HG03108 (cell line): ENCODE measurements around the gene RNF208.

Source experiments
- ATAC-seq: cut with Tn5 transposase; IDR thresholded peaks from one replicate; pipeline ENCODE4 v1.9.1; 2021; ENCODE audit warnings: moderate library complexity; ENCODE audit not compliant: unreplicated experiment

RNF208 gene

DNA sequence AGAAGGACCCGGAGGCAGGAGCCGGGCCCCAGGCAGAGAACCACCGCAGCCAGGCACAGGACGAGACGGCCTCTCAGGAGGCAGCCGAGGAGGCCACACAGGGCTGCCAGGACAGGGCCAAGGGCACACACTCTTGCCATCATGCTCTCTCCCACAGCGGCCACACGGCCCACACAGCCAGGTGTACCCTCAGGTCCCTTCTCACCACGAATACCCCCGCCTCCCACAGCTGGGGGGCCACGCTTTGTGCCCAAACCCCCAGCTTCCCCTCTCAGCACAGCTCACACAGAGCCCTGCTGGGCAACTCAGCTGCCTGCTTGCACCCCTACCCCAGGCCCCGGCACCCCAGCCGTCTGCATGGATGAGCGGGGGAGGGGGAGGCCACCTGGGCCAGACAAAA is 28.3 kb downstream of the RNF208 start:
- no peak for ATAC-seq

DNA sequence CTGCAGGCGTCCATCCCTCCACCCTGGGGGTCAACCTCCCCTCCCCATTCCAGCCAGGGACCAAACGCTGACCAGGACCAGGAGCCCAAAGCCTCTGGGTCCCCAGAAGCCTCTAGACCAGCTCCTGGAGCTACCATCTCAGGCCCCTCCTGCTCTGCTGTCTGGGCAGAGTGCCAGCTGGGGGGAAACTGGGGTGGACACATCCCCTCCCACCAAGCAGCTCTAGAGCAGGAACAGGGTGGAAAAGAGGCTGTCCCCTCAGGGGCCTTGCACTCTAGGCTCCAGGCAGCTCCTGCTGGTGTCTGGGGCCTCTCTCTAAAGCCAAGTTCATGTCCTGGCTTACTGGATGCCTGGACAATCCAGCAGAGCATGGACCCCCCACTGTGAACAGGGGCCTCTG is 29.2 kb downstream of the RNF208 start:
- ATAC-seq: no peak

DNA sequence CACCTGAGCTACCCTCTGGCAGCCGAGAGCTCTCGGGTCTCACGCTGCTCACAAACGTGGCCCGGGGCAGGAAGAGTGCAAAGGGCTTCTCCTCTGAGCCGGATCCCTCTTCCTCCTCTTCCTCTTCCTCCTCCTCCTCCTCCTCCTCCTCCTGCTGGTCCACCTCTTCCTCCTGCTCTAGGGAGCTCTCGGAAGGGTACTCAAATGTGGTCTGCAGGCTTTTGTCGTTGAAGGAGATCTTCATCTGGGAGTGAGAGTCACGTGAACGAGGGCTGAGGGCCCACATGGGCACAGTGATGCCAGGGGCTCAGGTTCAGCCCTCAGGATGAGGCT is 29.6 kb downstream of the RNF208 start:
- ATAC-seq: no peak

DNA sequence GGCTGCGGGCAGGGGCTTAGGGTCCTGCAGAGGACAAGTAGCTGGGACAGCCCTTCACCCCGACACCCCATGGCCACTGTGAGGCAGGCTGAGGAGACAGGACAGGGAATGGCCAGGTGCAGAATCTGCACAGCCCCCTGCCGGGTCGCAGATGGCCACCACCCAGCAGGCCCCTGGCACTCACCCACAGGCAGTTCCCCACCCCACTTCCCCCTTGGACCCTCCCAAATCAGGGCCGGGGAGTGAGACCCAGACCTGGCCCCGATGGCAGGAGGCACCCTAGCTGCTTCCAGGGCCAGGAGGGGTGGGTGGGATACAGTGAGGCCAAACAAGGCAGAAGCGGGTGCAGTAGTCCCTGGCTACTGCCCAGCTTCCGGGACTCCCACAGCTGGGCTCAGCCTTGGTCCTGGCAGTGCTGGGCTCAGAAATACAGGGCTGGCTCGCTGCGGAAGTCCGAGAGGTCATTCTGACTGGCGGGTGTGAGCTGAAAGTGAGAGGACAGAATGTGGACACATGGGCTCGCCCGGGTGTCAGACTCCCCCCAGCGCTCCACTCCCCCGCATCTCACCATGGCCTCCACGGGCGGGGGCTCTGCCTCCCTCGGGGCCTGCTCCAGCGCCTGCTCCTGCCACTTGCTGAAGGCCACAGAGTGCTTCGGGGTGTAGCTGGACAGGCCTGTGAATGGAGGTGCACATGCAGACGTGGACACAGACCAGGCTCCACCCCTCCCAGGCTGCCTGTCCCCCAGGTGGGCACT is 30.2 kb downstream of the RNF208 start:
- ATAC-seq: no peak

DNA sequence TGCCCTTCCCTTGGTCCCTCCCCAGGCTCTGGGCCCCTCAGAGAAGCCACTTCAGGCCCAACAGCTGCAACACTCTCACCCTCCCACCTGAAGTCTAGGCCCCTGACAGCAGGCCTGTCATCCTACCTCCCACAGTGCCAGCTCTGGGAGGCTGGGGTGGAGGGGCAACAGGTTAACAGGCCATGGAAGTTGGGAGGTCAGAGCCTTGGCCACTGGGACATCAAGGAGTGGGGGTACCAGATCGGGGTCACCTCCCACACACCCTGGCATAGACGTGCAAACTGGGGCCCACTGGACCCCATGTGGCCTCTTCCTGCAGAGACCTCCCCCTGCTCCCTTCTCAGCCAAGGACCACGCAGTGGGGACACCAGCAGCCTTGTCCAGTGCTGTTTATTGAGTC is 30.8 kb downstream of the RNF208 start:
- no peak for ATAC-seq

DNA sequence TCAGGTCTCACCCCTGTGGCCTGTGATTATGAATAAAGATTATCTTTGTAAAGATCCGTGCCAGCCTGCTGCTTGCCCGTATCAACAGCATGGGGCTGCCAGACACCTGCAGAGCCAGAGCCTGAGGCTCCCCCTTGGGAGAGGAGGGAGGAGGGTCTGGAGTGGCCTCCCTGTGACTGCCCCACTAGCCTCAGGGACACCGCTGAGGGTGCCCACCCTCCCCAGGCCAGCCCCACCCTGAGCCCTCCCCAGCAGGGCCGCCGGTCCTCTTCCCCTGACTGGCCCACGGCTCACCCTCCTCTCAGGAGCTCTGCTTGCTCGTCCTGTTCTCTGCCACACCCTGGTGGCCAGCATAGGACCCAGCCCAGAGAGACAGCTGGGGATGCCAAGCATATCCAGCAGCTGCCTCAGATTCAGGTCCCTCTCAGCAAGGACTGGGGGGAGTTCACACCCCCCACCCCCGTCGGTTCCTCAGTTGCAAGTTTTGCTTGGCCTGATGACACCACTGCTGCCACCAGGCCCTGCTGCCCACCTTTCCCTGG is 31.7 kb downstream of the RNF208 start:
- no peak for ATAC-seq

DNA sequence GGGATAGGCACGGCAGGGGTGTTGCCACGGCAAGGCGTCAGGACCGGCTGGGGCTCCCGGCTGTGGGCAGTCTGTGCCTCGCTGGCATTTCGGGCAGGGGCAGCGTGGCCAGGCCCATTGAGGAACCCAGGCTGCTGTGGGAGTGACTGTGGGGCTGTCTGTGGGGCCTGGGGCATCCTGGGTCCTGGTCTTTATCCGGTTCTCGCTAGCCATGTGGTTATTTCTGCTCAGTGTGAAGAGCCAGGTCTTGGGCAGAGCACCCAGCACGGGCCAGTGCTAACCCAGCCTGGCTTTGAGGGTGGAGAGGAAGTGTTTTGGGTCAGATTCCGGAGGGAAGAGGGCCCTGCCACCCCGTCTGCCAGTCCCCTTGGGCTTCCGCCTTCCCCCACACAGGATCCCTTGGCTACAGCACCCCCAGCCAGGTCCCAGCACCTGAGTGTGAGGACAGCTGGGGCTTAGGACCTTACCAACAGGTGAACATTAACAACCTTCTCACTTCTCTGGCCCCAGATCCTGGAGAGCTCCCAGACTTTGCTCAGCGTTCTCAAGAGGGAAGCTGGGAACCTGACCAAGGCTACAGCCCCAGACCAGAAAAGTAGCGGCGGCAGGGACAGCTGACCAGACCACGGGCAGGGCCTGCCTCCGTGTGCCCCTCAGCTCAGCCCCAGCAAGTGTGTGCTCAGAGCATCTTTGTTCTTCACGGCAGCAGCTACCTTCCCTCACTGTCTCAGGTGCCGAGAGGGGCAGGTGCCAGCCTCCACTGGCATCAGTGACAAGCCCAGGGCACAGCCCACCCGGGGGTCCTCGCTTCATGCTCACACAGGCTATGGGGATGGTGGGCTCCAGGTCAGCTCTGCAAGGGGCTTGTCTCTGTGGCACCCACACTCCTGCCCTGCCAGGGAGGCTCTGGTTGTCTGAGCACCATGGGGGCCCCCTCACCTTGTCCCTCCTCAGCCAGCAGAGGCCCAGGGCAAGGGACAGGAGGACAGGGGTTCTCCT is 32.4 kb downstream of the RNF208 start:
- ATAC-seq: no peak

DNA sequence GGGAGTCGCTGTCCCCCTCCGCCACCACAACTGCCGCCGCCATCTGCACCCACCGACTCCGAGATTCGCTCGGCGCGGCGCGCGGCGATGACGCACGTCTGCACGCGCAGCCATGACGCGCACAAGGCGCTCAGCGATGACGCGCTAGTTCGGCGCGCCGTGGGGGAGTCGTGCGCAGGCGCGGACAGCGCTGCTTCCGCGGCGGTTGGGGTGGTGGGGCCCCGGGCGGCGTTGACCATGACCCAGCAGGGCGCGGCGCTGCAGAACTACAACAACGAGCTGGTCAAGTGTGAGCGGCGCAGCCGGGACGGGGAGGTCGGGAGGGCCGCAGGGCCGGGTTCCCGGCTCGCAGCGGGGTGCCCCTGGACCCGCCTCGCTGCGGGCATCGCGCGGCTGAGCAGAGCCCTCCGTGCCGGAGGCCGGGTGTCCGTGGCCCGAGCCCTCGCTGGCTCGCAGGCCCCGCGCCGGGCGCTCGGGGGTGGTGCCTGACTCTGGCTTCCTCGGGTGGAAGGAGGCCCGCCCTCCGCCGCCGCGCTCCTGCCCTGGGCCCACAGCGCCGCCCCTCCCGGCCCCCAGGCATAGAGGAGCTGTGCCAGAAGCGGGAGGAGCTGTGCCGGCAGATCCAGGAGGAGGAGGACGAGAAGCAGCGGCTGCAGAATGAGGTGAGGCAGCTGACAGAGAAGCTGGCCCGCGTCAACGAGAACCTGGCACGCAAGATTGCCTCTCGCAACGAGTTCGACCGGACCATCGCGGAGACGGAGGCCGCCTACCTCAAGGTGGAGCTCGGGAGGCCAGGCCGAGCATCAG is 33.3 kb downstream of the RNF208 start, which contains the start of the genes ANAPC2 and SSNA1:
ANAPC2 (minus strand) TSS at position 71 of the 807 bp plus-strand sequence; CDS start at position 43, 28 bp downstream.
SSNA1 (plus strand) TSS at position 187 of the 807 bp plus-strand sequence; CDS start at position 238, 51 bp downstream.
- ATAC-seq: peak; percentile 57

DNA sequence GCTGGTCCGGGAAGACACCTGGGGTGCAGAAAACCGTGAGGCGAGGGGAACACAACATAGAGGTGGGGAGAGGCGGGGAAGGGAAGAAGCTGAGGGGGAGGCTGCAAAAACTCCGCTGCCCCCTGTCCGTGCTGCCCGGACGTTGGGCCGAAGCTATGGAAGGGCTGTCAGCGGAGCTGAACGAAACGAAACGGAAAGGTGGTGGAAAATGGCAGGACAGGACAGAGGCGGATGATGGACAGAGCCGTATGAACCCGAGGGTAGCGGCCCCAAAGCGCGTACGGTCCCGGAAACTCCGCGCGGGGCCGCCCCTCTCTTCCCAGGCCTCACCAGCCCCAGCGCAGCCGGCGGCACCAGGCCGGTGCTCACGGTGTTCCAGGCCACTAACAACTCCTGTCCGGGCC is 34.0 kb downstream of the RNF208 start:
- ATAC-seq: no peak

DNA sequence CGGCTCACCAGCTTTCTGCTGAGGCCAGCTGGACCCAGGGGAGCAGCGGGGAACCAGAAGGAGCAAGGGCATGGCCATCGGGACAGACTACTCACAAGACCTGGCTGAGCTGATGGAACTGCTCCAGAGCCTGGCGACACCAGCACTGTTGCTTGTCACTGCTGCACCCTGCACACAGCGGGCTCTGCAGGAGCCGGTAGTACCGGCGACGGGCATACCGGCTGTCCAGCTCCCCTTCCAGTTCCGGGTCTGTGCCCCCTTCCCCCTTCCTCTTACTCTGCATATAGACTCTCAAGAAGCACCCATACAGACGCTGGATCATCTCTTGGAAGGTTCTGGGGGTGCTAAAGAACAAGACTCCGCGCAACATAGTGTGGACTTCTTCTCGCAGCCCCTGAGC is 34.7 kb downstream of the RNF208 start:
- no peak for ATAC-seq

DNA sequence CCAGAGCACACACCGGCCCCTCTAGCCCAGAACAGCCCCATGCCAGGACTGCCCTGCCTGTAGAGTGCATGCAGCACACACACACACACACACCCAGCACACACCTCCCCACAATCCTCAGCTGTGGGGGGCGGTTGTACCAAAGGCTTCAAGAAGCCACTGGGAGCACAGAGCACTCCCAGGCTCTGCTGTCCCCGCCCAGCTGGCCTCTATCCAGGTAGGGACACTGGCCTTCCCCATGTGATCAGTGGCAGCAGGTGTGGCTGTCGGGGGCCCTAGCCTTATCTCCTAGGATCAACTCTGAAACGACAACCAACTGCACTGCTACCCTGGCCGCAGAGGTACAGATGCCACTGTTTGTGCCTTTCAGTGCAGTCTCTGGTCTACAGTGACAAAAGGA is 35.7 kb downstream of the RNF208 start:
- ATAC-seq: no peak

DNA sequence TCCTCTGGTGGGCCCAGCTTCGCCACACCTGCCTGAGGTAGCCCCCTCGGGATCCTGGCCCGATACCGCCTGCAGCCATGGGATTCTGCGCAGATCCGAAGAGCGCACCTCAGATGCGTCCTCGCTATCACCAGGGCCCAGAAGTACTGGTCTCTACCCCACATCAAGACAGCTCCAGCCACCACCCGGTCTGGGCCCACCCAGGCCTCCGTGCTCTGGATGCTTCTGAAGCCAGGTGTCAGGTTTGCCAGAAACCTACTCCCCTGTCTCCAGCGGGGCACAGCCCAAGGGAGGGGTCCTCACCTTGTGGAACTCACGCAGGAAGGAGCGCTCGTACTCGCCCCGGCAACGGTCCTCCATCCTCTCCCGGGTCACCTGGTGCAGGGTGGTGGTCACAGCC is 36.1 kb downstream of the RNF208 start:
- ATAC-seq: no peak

DNA sequence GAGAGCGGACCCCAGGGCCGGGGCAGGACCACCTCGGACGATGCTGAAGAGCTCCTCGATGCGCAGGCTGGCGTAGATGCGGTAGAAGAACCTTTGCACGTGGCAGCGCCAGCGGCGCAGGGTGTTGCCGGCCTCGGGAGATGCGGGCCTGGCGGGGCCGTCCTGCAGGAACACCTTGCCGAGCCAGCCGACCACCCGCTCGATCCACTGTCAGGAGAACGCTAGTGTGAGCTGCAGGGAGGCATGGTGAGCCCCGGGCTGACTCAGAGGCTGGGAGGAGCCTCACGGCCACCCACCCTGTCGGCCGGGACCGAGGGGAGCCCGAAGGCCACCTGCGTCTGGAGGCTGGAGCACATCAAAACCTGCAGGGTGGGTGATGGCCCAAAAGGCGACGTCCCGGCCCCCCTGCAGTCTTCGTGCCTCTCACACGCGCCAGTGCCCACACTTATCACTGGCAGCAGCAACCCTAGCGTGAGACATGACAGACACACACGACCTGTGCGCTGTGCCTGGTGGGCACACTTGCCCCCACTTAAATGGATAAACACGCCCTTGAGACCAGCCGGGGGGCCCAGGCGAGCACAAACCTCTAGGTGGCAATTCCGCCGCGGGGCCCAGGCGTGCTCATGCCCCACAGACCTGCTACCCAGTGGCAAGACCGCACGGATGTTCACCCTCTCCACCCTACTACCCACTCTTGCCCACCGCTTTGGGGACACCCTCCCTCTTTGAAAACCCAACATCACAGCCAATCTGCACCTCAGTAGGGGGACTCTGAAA is 37.0 kb downstream of the RNF208 start:
- no peak for ATAC-seq

DNA sequence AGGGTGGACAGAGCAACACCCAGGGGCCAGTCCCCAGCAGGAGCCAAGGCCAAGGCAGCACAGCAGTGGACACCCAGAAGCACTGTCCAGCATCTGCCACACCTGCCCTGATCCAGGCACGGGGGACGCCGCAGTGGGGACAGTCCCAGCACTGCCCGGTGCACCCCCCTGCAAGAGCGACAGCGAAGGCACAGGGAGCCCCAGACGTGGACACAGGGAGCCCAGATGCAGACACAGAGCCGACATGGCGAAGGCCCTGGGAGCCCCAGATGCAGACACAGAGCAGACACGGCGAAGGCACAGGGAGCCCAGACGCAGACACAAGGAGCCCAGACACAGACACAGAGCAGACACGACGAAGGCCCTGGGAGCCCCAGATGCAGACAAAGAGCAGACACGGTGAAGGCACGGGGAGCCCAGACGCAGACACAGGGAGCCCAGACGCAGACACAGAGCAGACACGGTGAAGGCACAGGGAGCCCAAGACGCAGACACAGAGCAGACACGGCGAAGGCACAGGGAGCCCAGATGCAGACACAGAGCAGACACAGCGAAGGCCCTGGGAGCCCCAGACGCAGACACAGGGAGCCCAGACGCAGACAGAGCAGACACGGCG is 38.0 kb downstream of the RNF208 start:
- no peak for ATAC-seq

DNA sequence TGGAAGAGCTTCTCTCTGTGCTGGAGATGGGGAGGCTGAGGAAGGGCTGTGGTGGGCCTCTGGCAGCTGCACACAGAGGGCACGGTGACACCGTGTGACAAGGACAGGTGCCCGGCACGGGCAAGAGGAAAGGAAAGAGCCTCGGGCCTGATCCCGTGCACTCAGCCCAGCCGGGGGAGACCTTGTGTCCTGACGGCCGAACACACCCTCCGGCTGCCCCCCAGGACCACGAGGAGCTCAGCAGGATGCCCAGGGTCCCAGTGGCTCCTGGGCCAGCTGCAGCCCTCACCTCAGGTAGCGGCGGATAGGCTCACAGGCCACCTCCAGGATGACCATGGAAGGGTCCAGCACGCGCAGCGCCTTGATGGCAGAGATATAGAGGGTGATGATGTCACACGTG is 39.2 kb downstream of the RNF208 start:
- ATAC-seq: no peak

DNA sequence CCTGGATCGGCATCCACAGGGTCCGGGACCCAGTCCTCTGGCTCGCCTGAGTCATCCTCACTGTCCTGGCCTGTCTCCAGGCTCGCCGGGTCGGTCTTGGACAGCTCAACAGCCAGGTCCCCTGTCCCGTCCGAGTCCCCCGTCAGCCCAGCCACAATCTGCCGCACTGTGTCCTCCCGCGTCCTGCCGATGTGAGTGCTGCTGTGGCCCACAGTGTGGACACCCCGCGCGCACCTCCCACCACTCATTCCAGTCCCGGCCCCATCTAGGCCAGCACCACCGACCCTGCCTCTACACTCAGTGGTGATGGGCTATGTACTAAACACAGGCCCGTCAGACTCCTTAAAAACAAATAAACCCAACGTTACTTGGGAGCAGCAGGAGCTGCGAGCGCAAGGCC is 40.4 kb downstream of the RNF208 start:
- ATAC-seq: no peak

DNA sequence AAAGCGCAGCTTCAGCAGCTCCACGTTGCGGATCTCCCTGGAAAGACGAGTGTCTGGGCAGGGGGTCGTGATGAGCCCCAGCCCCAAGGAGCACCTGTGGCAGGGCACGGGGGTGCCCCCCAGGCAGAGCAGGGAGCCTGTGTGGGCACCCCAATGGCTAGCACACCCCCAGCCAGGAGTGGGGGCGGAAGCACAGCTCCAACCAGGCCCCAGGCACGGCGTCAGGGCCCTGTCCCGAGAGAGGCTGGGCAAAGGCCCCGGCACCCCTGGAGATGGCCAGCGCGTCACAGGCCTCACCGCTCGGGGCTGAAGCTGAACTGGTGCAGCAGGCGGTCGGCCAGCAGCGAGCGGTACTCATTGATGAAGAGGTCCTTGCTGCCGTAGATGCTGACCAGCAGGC is 41.5 kb downstream of the RNF208 start:
- no peak for ATAC-seq

DNA sequence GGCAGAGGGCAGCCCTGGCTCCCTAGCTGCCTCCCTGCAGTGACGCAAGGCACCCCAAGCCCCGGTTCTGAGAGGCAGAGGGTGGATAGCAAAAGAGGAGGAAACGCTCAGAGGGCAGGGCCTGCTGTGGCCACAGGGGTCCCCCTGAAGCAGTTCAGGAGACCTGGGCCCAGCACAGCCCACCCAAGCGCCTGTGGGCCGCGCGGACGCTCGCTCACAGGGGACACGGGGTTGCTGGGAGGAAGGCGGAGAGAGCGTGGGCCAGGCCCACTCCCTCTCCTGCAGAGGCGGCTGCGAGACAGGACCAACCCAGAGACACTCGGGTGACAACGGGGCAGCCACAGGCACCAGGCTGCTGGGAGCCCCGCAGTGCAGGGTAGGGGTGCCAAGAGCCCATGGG is 42.3 kb downstream of the RNF208 start:
- no peak for ATAC-seq

DNA sequence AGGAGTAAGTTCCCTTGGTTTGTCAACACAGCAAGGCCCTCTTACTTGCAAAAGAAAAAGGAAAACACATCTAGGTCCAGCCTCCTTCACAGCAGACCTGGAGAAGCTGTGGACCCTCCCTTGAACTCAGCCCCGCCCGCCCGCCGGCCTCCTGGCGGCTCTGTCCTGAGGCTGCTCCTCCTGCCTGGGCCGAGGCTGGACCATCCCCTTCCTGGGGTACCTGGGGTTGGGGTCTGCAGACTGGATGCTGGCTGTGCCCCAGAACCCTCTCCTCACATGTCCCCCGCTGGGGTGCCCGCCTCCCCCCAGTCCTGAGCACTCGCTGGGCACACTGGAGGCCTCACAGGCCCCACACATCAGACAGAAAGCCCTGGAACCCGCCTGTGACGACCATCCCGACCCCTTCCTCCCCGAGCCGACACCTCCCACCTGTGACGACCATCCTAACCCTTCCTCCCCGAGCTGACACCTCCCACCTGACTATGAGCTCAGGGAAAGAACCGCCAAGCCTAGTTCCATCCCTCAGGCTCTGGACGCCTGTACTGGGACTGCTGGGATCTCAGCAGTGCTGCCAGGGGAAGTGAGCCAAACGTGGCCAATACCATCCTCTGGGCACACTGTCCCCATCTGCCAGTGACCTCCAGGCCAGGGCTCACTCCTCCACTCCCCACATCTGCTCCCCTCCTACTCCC is 43.0 kb downstream of the RNF208 start:
- ATAC-seq: no peak
